Mesodermal cell (in vitro differentiated cells): ENCODE measurements around the gene TMEM169.

ENCODE experiments used
- H3K27ac ChIP-seq: 2 replicates; pipeline ENCODE4 v1.7.0; 2013; ENCODE audit warnings: mild to moderate bottlenecking, low read depth, low read length, moderate library complexity; ENCODE audit not compliant: severe bottlenecking
- H3K36me3 ChIP-seq: 2 replicates; pipeline ENCODE4 v1.7.1; 2013; ENCODE audit warnings: mild to moderate bottlenecking, low read length, moderate library complexity; ENCODE audit not compliant: control insufficient read depth, insufficient read depth
- H3K4me1 ChIP-seq: one replicate; pipeline ENCODE4 v1.7.1; 2013; ENCODE audit warnings: mild to moderate bottlenecking, low read length; ENCODE audit not compliant: insufficient read depth, control insufficient read depth, poor library complexity, severe bottlenecking
- H3K4me3 ChIP-seq: 2 replicates; pipeline ENCODE4 v1.7.0; 2013; ENCODE audit warnings: low read length, control low read depth, mild to moderate bottlenecking; ENCODE audit not compliant: insufficient read depth, poor library complexity, severe bottlenecking; ENCODE audit errors: extremely low read depth
- H3K9me3 ChIP-seq: 2 replicates; pipeline ENCODE4 v1.7.1; 2013; ENCODE audit warnings: mild to moderate bottlenecking, low read length, moderate library complexity; ENCODE audit not compliant: control insufficient read depth
- WGBS, 2 experiments: methylation state at CpG; one replicate each; pipeline ENCODE4 v1.1.5; 2013; ENCODE audit warnings: missing lambda C conversion rate in 2 of 2; ENCODE audit not compliant: insufficient coverage in 2 of 2; 5-methylcytosine and 5-hydroxymethylcytosine counted together

The TMEM169 gene

DNA sequence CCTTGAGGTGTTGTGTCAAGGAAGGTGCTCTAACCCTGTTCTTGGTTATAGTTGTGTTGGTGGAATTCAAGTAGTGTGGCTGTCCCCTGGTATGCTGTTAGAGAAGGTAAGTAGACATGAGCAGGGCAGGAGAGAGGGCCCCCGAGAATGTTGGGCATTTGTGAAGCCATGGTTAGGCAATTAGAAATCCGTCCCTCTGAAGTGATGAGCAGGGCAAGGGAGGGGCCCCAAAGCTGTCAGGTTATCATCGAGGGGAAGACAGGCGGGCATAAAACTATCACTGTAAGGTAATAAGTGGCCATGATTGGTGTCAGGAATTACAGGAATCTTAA, 32.6 kb downstream of the TMEM169 start:
- Histone ChIP-seq H3K36me3 (peaks cover 81% of the 10 kb centered on the region), H3K4me1 (peaks cover 18% of the 10 kb centered on the region), H3K9me3 (no peaks in the 10 kb centered on the region), H3K27ac (no peak overlapping the region), H3K4me3 (no peak overlapping the region)
- 36 to 50% methylated on average over 4 of the region's 4 CpGs for WGBS, 2 experiments

GRCh38 chr2:216114714-216115531, 33.2 kb downstream of the TMEM169 start:
- no peaks in the 10 kb centered on the region for H3K9me3 ChIP-seq
- H3K4me3 ChIP-seq = peak overlapping the region; percentile 32
- WGBS, 2 experiments = 31 to 32% methylated on average over 16 to 17 of the region's 29 CpGs
- peaks cover 18% of the 10 kb centered on the region for H3K4me1 ChIP-seq
- H3K27ac ChIP-seq = peak overlapping the region; percentile 96
- H3K36me3 ChIP-seq = peaks cover 87% of the 10 kb centered on the region

DNA sequence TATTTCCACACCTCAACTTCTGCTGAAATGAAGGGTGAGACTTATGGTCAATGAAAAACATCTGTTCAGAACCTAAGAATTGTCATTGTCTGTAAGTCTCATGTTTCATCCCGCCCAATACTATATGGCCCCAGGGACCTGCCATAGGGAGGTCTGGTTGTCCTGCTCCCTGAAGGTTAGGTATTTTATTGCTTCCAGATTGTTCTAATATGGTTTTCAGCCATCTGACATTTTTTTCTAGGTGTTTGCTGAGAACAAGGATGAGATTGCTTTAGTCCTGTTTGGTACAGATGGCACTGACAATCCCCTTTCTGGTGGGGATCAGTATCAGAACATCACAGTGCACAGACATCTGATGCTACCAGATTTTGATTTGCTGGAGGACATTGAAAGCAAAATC, 34.7 kb downstream of the TMEM169 start:
- Histone ChIP-seq H3K9me3 (no peaks in the 10 kb centered on the region), H3K36me3 (peaks cover 92% of the 10 kb centered on the region), H3K4me1 (peaks cover 9% of the 10 kb centered on the region), H3K27ac (peak overlapping the region; percentile 13), H3K4me3 (no peak overlapping the region)
- 100% methylated on average over 1 of the region's 1 CpG for WGBS, 2 experiments

- Histone ChIP-seq H3K27ac (no peak overlapping the region), H3K4me1 (peaks cover 9% of the 10 kb centered on the region), H3K9me3 (no peaks in the 10 kb centered on the region), H3K4me3 (no peak overlapping the region), H3K36me3 (peaks cover 92% of the 10 kb centered on the region)
- 94 to 96% methylated on average over 3 of the region's 4 CpGs for WGBS, 2 experiments
These were observed 36.0 kb downstream of the TMEM169 start for GRCh38 chr2:216117561-216118340.

DNA sequence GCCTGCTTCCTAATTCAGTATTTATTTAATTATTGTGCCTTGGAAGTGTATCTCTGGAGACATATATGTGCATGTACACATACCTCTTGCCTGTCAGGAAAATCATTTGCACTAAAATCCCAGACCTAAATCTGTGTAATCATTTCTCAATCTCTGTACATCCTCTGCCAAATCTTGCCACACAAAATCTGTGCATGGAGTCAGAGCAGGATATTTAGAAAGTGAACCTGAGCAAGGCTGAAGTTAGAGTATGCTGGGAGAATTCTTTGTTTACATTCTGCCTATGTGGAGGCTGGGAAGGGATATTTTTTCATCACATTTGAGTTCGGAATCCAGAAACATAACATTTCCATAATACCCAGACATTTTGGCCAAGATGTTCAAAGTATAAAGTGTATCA, 36.8 kb downstream of the TMEM169 start:
- peaks cover 92% of the 10 kb centered on the region for H3K36me3 ChIP-seq
- H3K27ac ChIP-seq = no peak overlapping the region
- no peaks in the 10 kb centered on the region for H3K9me3 ChIP-seq
- no peak overlapping the region for H3K4me3 ChIP-seq
- peaks cover 9% of the 10 kb centered on the region for H3K4me1 ChIP-seq
- WGBS, 2 experiments = no CpG with 5 or more reads among the region's 1 CpG

- H3K9me3 ChIP-seq = no peaks in the 10 kb centered on the region
- peaks cover 92% of the 10 kb centered on the region for H3K36me3 ChIP-seq
- H3K4me3 ChIP-seq = no peak overlapping the region
- 100% methylated on average over 1 to 2 of the region's 2 CpGs for WGBS, 2 experiments
- H3K27ac ChIP-seq = no peak overlapping the region
- peaks cover 9% of the 10 kb centered on the region for H3K4me1 ChIP-seq
These were observed 37.4 kb downstream of the TMEM169 start for GRCh38 chr2:216119146-216119545.

- WGBS, 2 experiments = 80% methylated on average over 1 of the region's 3 CpGs; no CpG with 5 or more reads in 1 of the 2 experiments
- H3K9me3 ChIP-seq = no peaks in the 10 kb centered on the region
- H3K4me1 ChIP-seq = peaks cover 9% of the 10 kb centered on the region
- H3K36me3 ChIP-seq = peaks cover 96% of the 10 kb centered on the region
- H3K4me3 ChIP-seq = no peak overlapping the region
- H3K27ac ChIP-seq = no peak overlapping the region
These were observed 38.3 kb downstream of the TMEM169 start for GRCh38 chr2:216119986-216120385.

DNA sequence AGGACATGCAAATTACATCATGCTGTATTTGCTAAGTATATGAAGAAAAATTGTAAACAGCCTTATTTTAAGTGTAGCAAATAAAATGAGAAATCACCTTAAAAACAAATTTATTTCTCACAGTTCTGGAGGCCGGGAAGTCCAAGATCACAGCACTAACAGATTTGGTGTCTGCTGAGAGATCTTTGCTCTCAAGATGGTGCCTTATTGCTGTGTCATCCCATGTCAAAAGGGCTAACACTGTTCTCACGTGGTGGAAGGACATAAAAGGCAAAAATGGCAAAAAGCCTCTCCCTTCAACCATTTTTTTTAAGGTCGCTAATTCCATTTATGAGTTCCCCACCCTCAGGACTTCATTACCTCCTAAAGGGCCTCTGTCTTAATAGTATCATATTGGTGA, 39.5 kb downstream of the TMEM169 start:
- H3K36me3 ChIP-seq = peaks cover 100% of the 10 kb centered on the region
- 81% methylated on average over 2 of the region's 3 CpGs; no CpG with 5 or more reads in 1 of the 2 experiments for WGBS, 2 experiments
- no peaks in the 10 kb centered on the region for H3K9me3 ChIP-seq
- H3K27ac ChIP-seq = no peak overlapping the region
- peaks cover 9% of the 10 kb centered on the region for H3K4me1 ChIP-seq
- no peak overlapping the region for H3K4me3 ChIP-seq

DNA sequence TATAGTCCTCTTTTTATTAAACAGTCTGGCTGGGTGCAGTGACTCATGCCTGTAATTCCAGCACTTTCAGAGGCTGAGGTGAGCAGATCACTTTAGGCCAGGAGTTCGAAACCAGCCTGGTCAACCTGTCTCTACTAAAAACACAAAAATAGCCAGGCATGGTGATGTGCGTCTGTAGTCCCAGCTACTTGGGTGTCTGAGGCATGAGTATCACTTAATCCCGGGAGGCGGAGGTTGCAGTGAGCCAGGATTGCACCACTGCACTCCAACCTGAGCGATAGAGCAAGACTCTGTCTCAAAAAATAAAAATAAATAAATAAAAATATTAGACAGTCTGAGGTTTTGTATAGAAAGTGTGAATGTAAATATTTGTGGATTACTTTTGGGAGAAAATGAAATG, 45.2 kb downstream of the TMEM169 start:
- 90 to 100% methylated on average over 2 to 4 of the region's 5 CpGs for WGBS, 2 experiments
- Histone ChIP-seq H3K9me3 (no peaks in the 10 kb centered on the region), H3K36me3 (peaks cover 96% of the 10 kb centered on the region), H3K27ac (no peak overlapping the region), H3K4me1 (no peaks in the 10 kb centered on the region), H3K4me3 (no peak overlapping the region)

DNA sequence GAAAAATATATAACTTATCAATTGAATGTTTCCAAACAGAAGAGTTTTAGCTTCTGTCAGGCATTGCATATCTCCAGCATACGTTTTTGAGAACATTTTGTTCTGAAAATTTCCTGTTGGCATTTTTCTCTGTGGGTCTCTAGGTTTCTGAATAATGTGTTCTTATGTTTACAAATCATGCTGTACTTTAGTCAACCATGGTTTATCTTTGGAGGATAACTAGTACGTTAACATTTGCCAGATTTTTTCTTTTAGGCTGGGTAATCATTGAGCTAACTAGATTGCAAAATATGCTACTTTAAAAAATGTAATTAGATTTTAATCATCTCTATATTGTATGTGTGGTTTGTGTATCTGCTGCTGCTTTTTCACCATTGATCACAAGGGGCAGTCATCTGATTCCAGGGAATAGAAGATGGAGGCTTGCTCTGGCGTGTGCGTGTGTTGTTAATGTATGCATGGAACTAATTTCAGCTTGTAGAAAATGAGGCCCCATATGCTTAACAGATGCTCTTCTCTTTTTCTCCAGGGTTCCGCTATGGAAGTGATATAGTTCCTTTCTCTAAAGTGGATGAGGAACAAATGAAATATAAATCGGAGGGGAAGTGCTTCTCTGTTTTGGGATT, 48.7 kb downstream of the TMEM169 start:
- H3K36me3 ChIP-seq = peaks cover 96% of the 10 kb centered on the region
- no peak overlapping the region for H3K27ac ChIP-seq
- no peak overlapping the region for H3K4me3 ChIP-seq
- H3K4me1 ChIP-seq = no peaks in the 10 kb centered on the region
- no peaks in the 10 kb centered on the region for H3K9me3 ChIP-seq
- 100% methylated on average over 1 to 2 of the region's 6 CpGs for WGBS, 2 experiments
